IPS-11a (cell line): ENCODE measurements around the gene BTBD9.

Experiments used
- H3K4me3 ChIP-seq: one replicate; pipeline ENCODE4 v1.5.1; 2013; ENCODE audit warnings: low read depth, low read length, control low read depth

BTBD9 gene

DNA sequence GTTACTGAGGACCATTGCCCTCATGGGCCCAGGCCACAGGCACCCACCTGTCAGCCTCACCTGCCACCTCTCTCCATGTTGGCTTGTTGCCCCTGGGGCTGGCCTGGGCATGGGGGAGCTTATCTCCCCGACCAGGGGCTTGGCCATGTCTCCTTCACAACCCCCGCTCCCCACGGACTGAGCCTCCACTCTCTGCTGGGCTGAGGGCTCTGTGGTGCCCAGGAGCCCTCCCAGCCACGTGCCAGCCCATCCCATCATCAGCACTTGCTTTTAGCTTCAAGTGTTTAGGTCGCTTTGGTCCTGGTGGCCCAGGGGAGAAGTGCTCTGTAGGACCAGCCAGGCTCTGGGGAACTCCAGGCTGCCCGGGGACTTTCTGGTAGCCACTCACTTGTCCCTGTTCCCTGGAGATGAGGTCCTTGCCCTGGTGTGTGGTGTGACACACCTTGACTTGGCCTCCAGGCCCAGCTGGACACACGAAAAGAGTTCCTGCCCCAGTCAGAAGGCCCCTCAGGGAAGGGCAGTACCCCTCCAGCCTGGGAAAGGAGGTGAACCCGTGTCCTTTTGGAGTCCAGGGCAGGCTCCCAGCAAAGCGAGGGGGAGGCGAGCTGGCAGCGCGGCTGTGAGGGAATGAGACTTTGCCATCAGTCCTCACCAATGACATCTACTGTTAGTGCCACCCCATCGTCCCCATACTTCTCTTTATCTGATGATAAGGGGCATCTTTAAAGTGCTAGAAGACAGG lies 467.6 kb downstream of the BTBD9 start:
- H3K4me3 ChIP-seq = no peak overlapping the region

DNA sequence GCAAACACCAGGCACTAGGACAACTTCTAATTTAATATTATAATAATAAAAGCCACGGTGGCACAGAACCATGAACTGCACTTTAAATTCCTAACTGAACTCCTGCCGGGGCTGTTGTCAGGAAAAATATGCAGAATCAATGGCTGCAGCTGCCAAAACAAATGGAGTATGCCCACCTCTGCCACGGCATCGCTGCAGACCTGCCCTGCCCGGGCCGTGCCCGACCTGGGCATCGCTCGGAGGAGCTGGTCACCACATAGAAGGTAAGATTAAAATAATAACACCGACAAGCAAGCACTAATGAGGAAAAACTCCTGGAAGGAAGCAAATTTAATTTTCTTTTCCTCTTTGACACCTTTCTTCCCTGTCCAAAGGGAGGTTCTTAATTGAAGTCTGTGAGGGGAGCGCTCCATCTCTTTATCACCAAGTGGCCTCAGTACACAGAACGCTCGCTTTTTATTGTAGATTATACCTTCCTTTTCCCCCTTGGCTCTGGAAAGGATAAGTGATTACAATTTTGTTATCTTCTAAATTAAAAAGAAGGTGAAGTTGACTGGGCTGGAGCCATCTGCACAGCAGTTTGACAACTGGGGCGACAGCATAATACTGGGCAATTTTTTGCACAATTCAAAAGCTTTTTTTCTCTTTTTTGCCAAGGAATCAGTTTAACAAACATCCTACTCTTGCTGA lies 468.9 kb downstream of the BTBD9 start:
- H3K4me3 ChIP-seq = no peak overlapping the region

DNA sequence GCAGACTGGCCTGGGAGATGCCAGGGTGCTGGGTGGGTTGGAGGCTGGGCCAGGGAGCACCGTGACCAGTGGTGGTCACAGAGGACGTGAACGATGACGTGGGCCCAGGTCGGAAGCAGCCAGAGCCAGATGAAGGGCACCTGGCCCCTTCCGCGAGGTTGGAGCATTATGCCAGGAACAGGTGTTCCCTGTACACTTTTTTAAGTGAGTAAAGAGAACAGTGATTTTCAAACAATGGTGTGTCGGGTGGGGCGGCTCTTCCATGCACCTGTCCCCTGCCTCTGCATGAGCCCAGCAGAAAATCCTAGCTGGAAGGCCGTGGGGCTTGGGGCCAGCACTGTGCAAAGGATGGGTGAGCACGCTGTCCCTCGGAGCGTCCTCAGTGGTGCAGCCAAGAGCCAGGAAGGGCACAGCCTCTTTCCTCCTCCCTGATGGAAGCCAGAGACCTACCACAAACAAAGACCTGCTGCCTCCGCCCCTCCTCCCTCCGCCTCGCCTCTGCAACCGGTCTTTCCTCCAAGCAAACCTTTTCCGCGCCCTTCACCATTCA lies 469.7 kb downstream of the BTBD9 start:
- no peak overlapping the region for H3K4me3 ChIP-seq

GRCh38 chr6:38169221-38169976 lies 470.3 kb downstream of the BTBD9 start:
- H3K4me3 ChIP-seq = no peak overlapping the region

DNA sequence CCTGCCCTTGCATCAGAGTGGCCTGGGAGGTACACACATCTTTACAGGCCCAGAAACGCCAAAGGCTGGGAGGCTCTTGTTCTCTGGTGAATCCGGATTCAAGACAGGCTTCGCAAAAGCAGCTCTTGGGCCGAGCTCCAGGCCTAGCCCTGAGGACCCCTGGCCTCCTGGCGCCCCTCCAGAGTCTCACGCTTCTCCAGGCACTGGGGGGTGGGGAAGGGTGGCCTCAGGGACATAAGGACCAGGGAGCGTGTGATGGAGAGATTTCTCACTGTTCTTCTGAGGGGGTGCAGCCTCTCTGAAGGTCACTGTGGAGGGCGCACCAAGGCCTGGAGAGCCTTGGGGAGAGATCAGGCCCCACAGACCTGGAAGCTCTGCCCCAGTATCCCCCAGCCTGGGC lies 471.0 kb downstream of the BTBD9 start:
- no peak overlapping the region for H3K4me3 ChIP-seq

DNA sequence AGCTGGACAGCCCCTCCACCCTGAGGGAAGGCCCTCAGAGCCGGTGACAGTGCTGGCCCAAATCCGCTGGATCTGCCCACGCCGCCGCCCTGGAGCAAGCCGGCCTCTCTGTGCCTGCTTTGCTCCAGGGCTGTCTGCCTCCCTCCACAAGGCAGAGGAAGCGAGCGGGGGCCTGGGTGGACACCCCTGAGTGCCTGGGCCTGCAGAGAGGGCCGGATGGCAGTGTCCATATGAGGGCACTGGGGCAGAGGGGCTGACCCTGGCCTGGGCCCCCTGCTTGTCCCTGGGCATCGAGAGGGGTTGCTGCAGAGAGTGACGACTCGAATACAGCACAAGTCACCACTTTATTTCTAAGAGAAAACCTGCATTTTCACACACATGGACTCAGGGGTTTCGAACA lies 471.6 kb downstream of the BTBD9 start:
- no peak overlapping the region for H3K4me3 ChIP-seq

DNA sequence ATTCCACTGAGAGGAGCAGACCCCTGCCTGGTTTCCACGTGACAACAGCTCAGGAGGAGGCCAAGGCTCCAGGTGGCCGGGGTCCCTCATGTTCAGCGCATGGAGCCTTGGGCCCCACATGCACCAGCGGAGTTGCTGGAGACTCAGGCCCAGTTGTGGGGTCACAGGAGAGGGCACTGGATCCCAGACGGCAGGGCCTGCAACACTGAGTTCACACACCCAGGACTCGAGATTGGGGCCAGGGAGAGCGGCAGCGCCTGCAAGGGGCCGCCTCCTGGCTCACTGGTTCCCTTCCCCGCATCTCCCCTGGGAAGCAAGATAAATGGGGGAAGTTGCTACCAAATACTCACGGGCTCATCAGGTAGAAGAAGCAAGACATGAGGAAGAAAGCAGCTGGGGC lies 472.1 kb downstream of the BTBD9 start:
- H3K4me3 ChIP-seq = no peak overlapping the region

DNA sequence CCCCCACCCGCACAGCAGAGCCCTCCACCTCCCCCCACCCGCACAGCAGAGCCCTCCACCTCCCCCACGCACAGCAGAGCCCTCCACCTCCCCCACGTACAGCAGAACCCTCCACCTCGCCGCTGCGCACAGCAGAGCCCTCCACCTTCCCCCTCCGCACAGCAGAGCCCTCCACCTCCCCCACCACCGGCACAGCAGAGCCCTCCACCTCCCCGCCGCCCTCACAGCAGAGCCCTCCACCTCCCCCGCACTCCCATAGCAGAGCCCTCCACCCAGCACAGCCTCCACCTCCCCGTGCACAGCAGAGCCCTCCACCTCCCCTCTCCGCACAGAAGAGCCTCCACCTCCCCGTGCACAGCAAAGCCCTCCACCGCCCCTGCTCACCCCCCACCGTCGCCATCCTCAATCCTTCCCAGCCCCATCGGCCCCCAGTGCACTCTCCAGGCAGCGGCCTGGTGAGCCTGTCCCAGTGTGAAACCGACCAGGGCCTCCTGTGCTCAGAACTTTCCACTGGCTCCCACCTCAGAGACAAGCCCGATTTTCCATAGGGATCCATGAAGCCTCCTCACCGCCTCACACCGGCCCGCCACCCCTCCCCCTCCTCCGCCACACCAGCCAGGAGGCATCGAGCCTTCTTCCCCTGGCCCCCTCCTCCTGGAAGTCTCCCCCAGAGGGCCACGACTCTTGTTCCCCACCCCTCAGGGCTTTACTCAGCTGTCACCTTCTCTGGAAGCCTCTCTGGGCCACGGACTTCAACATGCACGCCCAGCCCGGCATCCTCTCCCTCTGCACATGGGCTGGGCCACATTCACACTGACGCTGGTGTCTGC lies 473.1 kb downstream of the BTBD9 start:
- H3K4me3 ChIP-seq = no peak overlapping the region

- no peak overlapping the region for H3K4me3 ChIP-seq
These were observed 475.0 kb downstream of the BTBD9 start for GRCh38 chr6:38164671-38165108.

GRCh38 chr6:38164131-38164481 lies 475.6 kb downstream of the BTBD9 start:
- no peak overlapping the region for H3K4me3 ChIP-seq

DNA sequence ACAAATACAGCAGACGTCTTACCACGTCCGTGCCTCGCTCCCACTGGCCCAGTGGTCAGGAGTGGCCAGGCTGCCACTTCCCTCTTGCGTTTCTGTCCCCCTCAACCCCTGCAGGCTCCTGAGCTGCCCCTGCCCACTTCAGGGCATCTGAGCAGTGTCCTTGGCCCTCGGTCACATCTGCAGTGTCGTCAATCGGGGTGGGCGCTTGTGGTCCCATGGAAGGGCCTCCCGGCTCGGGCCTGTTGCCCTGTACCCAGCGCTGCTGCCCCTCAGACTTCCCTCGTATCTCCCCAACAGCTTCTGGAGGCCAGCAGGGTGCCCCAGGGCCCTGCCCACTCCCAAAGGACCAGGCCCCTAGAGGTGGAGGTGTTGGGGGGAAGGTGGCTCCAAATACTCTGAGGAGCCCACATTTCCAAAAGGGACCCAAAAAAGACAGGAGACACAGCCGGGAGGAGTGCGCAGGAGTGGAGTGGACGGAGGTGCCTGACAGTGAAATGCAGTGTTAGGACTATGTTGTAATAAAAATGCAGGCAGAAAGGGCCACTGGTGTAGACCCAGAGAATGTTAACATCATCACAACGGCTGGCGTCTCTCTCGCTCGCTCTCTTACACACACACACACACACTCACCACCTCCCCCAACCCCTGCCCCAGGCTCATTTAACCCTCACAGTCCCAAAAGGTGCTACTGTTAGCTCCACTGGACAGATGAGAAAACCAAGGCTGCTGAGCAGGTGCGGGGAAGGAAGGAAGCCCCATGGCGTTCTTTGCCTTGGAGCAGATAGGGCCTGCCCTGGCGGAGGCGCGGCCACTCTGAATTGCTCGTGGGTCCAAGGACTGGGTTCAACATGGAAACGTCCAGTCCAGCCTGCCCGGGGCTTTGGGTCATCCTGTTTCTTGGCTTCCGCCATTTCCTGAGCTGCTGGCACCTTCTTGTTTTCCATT lies 476.3 kb downstream of the BTBD9 start:
- H3K4me3 ChIP-seq = no peak overlapping the region

DNA sequence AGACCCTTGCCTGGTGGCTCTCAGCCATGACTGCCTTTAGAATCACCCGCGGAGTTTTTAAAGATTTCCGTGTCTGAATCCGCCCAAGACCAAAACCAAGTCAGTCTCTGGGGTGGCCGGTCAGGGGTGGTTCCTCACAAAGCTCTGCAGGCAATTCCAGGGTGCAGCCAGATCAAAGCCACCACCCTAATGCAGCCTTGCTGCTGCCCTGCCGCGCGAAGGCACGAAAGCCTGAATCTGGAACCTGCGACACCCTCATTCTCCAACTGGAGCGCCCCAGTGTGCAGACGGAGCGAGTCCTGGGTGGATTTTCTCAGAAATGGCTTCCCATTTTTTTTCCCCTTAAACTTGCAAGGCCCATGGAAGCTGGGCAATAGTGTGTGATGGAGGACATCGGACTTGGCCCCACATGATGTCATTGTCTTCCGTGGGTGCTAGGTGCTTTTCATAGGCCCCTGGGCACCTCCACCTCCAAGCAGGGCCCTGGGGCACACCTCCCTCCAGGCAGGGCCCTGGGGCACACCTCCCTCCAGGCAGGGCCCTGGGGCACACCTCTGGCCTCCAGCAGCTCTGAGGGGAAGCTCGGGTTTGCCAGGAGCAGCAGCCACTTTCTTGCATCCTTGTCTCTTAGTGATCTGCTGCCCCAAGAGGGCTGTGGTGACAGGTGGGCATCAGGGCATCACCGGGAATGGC lies 477.1 kb downstream of the BTBD9 start:
- H3K4me3 ChIP-seq = no peak overlapping the region

GRCh38 chr6:38161754-38162492 lies 477.8 kb downstream of the BTBD9 start:
- no peak overlapping the region for H3K4me3 ChIP-seq

- H3K4me3 ChIP-seq = no peak overlapping the region
These were observed 478.4 kb downstream of the BTBD9 start for GRCh38 chr6:38161331-38161730.

DNA sequence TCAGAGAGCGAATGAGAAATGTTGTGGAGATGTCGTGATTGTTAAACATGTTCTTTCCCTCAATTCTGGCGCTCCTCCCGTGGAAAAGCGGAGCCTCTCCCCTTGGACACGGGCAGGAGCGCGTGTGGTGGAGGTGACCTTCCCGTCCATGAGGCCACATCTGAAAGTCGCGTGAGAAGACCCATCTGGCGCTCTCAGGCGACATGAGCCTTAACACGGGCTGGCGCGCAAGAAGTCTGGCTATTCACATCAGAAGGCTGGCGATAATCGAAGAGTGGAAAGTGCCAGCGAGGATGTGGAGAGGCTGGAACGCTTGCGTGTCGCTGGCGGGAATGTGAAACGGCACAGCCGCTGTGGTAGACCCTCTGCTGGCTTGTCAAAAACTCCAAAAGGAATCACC lies 478.9 kb downstream of the BTBD9 start:
- H3K4me3 ChIP-seq = no peak overlapping the region

DNA sequence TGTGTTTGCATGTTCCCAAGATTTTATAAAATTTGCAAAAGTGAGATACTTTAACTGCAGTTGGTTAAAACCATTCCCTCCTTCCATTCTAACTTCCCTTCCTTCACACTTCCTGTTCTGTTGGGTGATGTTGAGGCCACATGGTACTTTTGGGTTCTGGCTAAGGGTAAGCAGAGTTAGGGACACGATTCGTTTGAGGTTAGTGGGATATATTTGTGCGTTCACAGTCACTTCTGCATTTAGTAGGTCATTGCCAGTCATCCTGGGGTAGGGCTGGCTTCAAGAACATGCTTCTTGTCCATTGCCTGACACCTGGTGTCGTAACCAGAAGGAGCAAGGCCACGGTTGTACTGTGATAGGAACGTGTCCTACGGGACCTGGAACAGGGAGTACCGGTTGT lies 480.1 kb downstream of the BTBD9 start:
- H3K4me3 ChIP-seq = no peak overlapping the region

GRCh38 chr6:38158762-38159350 lies 480.9 kb downstream of the BTBD9 start:
- H3K4me3 ChIP-seq = no peak overlapping the region

- no peak overlapping the region for H3K4me3 ChIP-seq
These were observed 481.8 kb downstream of the BTBD9 start for GRCh38 chr6:38157905-38158304.
